Gastroesophageal sphincter (tissue), 4 donors: ENCODE data around the gene DEFB131A. TPM values are rescaled to one million over a fixed set of nuclear protein-coding genes. Genes with fewer than 3 reads are reported as not detected.
"Not testable (repeated sequence)": the region's sequence is repeated elsewhere in the genome, so short reads cannot be mapped to it uniquely, and the experiment has no call there.

ENCODE experiments used
- ATAC-seq: fragments of 150-250 bp; one replicate; pipeline ENCODE4 v1.9.1; 2016; ENCODE audit warnings: mild to moderate bottlenecking, moderate library complexity
- H3K27ac ChIP-seq, 4 donors: fragments of 200-600 bp; sonication (generic) in 3 of 4; 1 replicate in 3 of 4; 2 replicates in 1 of 4; pipeline ENCODE4 v1.5.1; 2016 to 2019
- H3K27me3 ChIP-seq: fragments of 200-600 bp; sonication (generic); one replicate; pipeline ENCODE4 v1.5.1; 2019
- H3K36me3 ChIP-seq, 2 donors: fragments of 200-600 bp; sonication (generic); one replicate each; pipeline ENCODE4 v1.5.1; 2019; ENCODE audit warnings: control low read depth in 1 of 2
- H3K4me1 ChIP-seq, 3 donors: fragments of 200-600 bp; sonication (generic); 1 replicate in 2 of 3; 2 replicates in 1 of 3; pipeline ENCODE4 v1.5.1; 2016 to 2019; ENCODE audit warnings: control low read depth in 2 of 3
- H3K4me3 ChIP-seq, 2 donors: fragments of 200-600 bp; sonication (generic); one replicate each; pipeline ENCODE4 v1.5.1; 2019; ENCODE audit warnings: mild to moderate bottlenecking in 1 of 2, moderate library complexity in 1 of 2
- H3K9me3 ChIP-seq, 3 donors: fragments of 200-600 bp; sonication (generic); one replicate each; pipeline ENCODE4 v1.5.1; 2017 to 2019; ENCODE audit warnings: control low read depth in 2 of 3
- WGBS, 2 donors: methylation state at CpG; one replicate each; pipeline ENCODE4 v1.1.5; 2018; ENCODE audit warnings: low coverage in 1 of 2; 5-methylcytosine and 5-hydroxymethylcytosine counted together
- total RNA-seq, 4 donors: library from RNA; depleted of rRNA; stranded (reverse); fragments of >200 nt; gene quantifications; one replicate each; pipeline ENCODE4 v1.1.0, GENCODE V29; 2016

DEFB131A gene
- total RNA-seq, 4 donors from 2014 or later = not detected

DNA sequence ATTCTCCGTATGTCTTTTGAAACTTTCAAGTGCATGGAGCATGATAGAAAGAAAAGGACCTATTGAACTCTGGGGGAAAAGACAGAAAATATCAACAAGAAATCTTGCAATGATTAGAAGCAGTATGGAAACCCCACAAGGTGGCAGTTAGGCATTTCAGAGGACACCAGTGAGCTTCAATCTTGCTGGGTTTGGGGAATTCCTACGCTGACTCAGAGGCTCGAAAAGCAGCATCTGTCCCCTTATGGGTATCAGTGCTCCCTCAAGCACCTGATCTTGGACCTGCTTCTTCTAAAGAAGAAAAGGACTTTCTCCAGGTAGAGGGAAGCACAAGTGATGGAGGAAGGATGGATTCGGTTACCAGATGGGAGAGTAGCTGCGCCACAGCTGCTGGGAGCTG lies 10.8 kb downstream of the DEFB131A start:
- H3K4me1 ChIP-seq, H3K36me3 ChIP-seq, H3K4me3 ChIP-seq, H3K9me3 ChIP-seq, H3K27ac ChIP-seq, ATAC-seq, H3K27me3 ChIP-seq: not testable (repeated sequence)
- WGBS, 2 donors = 0 to 74% methylated on average over 1 to 5 of the region's 5 CpGs

DNA sequence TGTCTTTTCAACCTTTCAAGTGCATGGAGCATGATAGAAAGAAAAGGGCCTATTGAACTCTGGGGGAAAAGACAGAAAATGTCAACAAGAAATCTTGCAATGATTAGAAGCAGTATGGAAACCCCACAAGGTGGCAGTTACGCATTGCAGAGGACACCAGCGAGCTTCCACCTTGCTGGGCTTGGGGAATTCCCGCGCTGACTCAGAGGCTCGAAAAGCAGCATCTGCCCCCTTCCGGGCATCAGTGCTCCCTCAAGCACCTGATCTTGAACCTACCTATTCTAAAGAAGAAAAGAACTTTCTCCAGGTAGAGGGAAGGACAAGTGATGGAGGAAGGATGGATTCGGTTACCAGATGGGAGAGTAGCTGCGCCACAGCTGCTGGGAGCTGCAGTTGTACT lies 35.3 kb downstream of the DEFB131A start:
- not testable (repeated sequence) for H3K36me3 ChIP-seq, H3K9me3 ChIP-seq, H3K27ac ChIP-seq, ATAC-seq, H3K4me3 ChIP-seq, H3K4me1 ChIP-seq, H3K27me3 ChIP-seq
- WGBS, 2 donors = no CpG with 5 or more reads among the region's 8 CpGs

- H3K27me3 ChIP-seq, H3K9me3 ChIP-seq, H3K4me3 ChIP-seq, H3K36me3 ChIP-seq, H3K27ac ChIP-seq, ATAC-seq, H3K4me1 ChIP-seq: not testable (repeated sequence)
- 87 to 93% methylated on average over 3 to 10 of the region's 12 CpGs for WGBS, 2 donors
These were observed 35.9 kb downstream of the DEFB131A start for GRCh38 chr4:9480066-9480465.

DNA sequence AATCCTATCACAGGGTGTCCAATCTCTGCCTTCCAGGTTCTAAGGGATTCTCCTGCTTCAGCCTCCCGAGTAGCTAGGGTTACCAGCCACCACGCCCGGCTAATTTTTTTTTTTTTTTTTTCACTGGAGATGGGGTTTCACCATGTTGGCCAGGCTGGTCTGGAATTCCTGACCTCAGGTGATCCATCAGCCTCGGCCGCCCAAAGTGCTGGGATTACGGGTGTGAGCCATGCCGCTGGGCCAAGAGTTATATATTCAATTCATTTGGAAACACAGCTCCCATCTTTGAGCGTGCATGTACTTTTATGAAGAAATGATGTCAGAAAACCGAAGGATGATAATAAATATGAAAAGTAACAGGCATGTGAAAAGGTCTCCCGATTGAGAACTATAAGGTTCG lies 38.7 kb downstream of the DEFB131A start:
- ATAC-seq, H3K27ac ChIP-seq, H3K27me3 ChIP-seq, H3K4me3 ChIP-seq, H3K4me1 ChIP-seq, H3K36me3 ChIP-seq, H3K9me3 ChIP-seq: not testable (repeated sequence)
- 86 to 91% methylated on average over 7 to 8 of the region's 11 CpGs for WGBS, 2 donors

GRCh38 chr4:9483682-9484081 lies 39.5 kb downstream of the DEFB131A start:
- not testable (repeated sequence) for H3K27ac ChIP-seq, H3K9me3 ChIP-seq, H3K4me1 ChIP-seq, H3K27me3 ChIP-seq, H3K36me3 ChIP-seq, ATAC-seq, H3K4me3 ChIP-seq
- WGBS, 2 donors = 74% methylated on average over 10 of the region's 10 CpGs; no CpG with 5 or more reads in 1 of the 2 donors

DNA sequence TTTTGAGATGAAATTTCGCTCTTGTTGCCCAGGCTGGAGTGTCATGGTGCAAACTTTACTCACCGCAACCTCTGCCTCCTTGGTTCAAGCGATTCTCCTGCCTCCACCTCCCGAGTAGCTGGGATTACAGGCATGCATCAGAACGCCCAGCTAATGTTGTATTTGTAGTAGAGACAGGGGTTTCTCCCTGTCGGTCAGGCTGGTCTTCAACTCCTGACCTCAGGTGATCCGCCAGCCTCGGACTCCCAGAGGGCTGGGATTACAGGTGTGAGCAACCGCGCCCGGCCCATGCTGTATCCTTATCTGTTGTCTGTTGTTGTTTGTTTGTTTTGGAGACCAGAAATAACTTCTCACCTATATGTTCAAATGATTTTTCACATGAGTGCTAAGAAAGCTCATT lies 42.7 kb downstream of the DEFB131A start:
- H3K36me3 ChIP-seq, ATAC-seq, H3K27ac ChIP-seq, H3K4me1 ChIP-seq, H3K9me3 ChIP-seq, H3K27me3 ChIP-seq, H3K4me3 ChIP-seq: not testable (repeated sequence)
- WGBS, 2 donors = 74% methylated on average over 4 to 6 of the region's 11 CpGs

- H3K9me3 ChIP-seq, H3K4me1 ChIP-seq, H3K27ac ChIP-seq, H3K4me3 ChIP-seq, H3K36me3 ChIP-seq, ATAC-seq: not testable (repeated sequence)
- WGBS, 2 donors = 71 to 100% methylated on average over 2 to 15 of the region's 15 CpGs
- H3K27me3 ChIP-seq = peaks cover 12% of the 10 kb centered on the region
These were observed 44.6 kb downstream of the DEFB131A start for GRCh38 chr4:9488796-9489195.

DNA sequence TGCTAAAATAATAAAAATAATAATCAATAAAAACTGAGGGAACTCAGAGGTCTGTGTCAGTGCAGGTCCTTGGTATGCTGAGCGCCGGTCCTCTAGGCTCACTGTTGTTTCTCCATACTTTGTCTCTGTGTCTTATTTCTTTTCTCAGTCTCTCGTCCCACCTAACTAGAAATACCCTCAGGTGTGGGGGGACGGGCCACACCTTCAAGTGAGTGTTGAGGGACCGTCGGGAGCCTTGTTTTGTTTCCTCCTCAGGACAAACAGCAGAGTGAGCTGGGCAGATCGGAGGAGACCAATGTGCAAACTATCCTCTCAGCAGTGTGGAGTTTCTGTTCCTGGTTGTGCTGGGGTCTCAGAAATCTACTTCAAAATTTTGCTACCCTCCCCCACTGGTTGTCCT lies 46.3 kb downstream of the DEFB131A start:
- H3K27ac ChIP-seq, ATAC-seq, H3K4me3 ChIP-seq, H3K4me1 ChIP-seq, H3K36me3 ChIP-seq, H3K9me3 ChIP-seq: not testable (repeated sequence)
- H3K27me3 ChIP-seq = peaks cover 20% of the 10 kb centered on the region
- WGBS, 2 donors = 66 to 85% methylated on average over 2 to 4 of the region's 7 CpGs

- WGBS, 2 donors = 58% methylated on average over 2 of the region's 17 CpGs; no CpG with 5 or more reads in 1 of the 2 donors
- not testable (repeated sequence) for ATAC-seq, H3K4me1 ChIP-seq, H3K9me3 ChIP-seq, H3K4me3 ChIP-seq, H3K36me3 ChIP-seq, H3K27ac ChIP-seq
- peaks cover 22% of the 10 kb centered on the region for H3K27me3 ChIP-seq
These were observed 46.8 kb downstream of the DEFB131A start for GRCh38 chr4:9490986-9491385.

- H3K27ac ChIP-seq, H3K4me3 ChIP-seq, H3K9me3 ChIP-seq, H3K36me3 ChIP-seq, H3K4me1 ChIP-seq, ATAC-seq: not testable (repeated sequence)
- peaks cover 48% of the 10 kb centered on the region for H3K27me3 ChIP-seq
- 80% methylated on average over 1 of the region's 19 CpGs; no CpG with 5 or more reads in 1 of the 2 donors for whole genome bisulfite sequencing, 2 donors
These were observed 49.4 kb downstream of the DEFB131A start for GRCh38 chr4:9493589-9493988.

DNA sequence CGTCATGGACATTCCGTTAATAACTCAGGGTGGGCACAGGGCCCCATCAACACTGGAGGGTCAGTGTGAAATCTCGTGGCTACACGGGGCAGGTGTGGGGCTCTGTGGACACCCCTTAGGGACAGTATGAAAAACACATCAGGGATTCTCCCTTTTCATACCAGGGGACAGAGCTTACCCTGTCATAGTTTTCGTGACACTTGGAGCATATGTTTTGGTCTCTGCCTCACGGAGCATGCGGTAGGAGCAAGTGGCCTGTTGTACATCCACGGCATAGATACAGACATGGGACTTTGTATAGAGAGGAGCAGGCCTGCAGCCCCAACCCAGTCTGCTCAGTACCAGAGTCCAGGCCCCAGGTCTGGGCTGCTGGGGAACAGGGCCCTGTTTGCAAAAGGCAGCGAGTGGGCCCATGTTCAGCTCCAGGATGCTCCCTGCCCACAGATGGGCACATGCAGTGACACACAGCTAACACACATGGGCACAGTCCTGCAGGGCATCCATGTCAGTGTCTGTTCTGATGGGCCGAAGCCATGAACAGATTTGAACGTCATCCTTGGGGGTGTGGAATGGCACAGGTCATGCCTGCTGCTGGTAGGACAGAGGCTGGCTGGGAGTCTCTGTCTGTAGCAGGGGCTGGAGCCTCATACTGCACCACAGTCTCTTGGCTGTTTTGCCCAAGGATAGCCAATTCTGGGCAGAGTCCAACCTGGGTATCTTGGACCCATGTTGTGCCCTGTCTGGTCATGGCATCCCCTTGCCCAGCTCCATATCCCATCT lies 50.2 kb downstream of the DEFB131A start:
- not testable (repeated sequence) for H3K36me3 ChIP-seq, H3K9me3 ChIP-seq, H3K27ac ChIP-seq, H3K4me3 ChIP-seq, ATAC-seq, H3K4me1 ChIP-seq
- H3K27me3 ChIP-seq = peaks cover 52% of the 10 kb centered on the region
- 83% methylated on average over 4 of the region's 11 CpGs; no CpG with 5 or more reads in 1 of the 2 donors for WGBS, 2 donors
